Measurements from ENCODE around the gene C10orf120.
A peak's percentile ranks its signal among the peaks of the same experiment; 100 is the strongest.

The C10orf120 gene

DNA sequence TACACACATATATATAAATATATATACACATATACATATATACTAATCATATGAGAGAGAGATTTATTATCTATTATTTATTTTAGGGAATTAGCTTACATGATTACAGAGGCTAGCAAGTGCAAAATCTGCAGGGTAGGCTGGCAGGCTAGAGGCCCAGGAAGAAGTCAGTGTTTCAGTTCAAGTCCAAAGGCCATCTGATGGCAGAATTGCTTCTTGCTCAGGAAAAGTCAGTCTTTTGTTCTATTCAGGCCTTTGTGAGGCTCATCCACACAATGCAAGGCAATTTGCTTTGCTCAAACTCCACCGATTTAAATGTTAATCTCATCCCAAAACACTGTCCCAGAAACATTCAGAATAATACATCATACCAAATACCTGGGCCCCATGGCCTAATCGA lies 2.6 kb upstream of the C10orf120 start:
- no peak for DNase-seq

DNA sequence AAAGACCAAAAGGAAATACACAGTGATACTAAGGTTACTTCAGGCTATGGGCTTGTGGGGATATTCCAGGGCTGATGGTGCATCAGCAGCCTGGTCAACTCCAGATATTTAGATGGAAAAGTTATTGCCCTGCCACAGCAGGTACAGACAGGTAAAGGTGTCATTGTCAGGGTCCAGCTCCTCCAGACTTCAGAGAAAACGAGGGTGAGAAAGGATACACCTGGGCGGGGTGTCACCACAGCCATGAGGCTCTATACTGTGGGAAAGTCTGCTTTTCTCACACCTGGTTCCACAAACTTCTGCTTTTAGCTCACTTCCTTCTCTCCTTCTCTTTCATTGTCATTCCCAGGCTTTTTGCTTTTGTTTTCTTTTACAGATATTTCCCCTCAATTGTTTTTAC lies 2.0 kb upstream of the C10orf120 start:
- no peak for DNase-seq

DNA sequence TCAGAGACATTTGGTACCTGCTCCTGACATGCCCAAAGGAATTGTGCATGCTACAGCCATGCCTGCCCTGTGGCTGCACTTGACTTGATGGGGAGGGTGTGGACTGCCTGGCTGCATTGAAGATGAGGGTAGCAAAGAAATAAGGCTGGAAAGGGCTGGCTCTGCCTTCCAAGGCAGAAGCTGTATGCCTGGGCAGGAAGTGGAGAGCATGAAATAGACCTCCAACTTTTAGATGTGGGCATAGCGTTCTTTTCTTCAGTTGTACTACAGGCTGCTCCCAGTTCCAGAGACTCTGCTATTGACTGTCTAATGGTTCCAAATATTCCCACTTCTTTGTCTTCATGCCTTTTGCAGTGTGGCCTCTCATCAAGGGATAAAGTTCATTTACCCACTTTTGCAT lies 3.0 kb downstream of the C10orf120 start:
- no peak for DNase-seq

DNA sequence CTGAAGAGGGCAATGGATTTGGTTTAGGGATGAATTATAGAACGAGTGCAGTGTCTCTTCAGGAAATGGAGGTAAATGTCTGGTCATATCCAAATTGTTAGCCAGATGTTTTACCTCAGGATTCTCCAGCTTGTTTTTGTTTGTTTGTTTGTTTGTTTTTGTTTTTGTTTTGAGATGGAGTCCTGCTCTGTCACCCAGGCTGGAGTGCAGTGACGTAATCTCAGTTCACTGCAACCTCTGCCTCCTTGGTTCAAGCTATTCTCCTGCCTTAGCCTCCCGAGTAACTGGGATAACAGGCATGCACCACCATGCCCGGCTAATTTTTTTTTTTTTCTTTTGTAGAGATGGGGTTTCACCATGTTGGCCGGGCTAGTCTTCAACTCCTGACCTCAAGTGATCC lies 6.9 kb downstream of the C10orf120 start:
- no peak for DNase-seq

- DNase-seq, result no peak
Measured at GRCh38 chr10:122689146-122689820, 10.4 kb downstream of the C10orf120 start.

- no peak for DNase-seq
Measured at GRCh38 chr10:122688293-122688989, 11.2 kb downstream of the C10orf120 start.

DNA sequence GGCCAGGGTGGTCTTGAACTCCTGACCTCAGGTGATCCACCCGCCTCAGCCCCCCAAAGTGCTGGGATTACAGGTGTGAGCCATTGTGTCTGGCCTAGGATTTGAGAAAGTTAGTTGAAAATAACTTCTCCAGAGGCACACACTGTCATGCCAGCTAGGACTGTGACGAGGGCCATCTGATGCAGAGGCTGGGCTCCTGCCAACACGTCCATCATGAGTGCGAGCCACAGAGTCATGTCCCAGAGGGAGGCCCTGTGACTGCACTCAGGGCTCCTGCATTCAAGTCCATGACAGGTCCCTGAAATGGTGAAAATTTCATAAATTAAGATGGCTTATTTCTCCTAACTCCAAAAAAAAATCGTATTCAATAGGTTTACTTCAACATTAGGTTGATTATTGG lies 17.1 kb downstream of the C10orf120 start:
- no peak for DNase-seq

- no peak for DNase-seq
Measured at GRCh38 chr10:122678266-122678665, 21.4 kb downstream of the C10orf120 start.

DNA sequence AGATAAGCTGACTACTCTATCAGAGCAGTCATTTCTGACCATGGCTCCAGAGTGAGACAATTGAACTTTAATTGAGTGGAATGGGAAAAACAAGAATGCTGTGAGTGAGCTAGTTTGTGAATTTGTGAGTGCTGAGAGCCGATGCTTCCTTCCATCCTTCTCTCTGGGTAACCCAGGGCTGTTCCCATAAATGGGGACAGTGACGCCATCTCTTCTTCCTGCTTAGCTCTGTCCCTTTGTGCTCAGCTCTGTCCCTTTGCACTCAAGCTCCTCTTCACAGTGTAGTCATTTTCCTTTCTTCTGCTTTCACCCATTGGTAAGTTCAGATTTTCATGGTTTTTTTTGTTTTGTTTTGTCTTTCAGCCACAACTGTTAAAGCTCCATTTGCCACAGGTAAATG lies 24.4 kb downstream of the C10orf120 start:
- DNase-seq, result no peak

DNA sequence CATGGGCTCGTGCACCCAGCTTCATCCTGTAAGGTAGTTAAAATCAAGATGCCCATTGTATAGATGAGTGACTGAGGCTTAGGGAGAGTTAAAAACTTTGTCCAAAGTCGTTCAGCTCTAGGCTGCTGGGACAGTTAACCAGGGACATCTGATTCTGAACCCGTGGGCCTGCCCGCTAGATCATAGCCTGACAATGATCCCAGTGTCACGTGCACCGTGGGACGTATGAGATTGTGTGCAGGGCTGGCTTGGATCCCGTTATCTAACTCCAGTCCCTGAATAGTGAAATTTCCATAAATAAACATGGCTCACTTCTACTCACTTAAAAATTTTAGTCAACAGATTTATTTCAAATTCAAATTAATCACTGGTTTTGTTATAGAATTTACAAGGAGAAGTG lies 24.9 kb downstream of the C10orf120 start:
- DNase-seq, result no peak

DNA sequence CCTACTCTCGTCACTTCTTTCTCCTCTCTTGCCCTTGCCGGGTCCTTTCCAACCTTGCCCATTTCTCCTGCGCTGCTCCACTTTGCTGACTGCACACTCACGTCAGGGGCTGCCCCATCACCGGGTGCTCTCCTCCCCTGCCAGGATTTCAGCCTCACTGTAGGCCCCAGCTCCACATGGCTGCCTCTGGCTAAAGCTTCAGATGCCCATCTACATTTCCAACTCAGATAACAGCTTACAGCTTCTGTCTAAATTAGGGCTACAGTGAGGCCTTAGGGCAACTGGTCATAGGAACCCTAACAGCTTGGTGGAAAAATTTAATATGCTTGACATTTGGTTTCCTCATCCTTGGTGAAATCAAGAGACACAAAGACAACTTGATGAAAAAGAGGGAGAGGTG lies 25.9 kb downstream of the C10orf120 start:
- no peak for DNase-seq

GRCh38 chr10:122673269-122673668 lies 26.4 kb downstream of the C10orf120 start:
- DNase-seq, result no peak

DNA sequence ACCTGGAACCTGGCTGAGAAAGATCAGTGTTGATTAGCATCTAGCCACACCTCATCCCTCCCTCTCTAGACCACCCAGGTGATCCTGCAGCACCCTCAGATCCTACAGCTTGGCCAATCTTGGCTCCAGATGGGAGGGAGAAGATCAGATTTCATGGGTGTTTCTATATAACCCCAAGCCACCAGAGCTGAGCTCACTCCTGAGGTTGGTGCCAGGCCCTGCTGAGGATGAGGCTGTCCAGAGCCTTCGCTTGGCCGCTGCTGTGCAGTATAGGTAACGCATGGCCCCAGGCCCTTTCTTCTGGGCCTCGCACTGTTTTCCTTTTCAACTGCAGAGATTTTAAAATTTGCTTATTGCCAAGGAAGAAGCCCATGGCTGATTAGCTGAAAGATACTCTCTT lies 27.0 kb downstream of the C10orf120 start:
- no peak for DNase-seq

DNA sequence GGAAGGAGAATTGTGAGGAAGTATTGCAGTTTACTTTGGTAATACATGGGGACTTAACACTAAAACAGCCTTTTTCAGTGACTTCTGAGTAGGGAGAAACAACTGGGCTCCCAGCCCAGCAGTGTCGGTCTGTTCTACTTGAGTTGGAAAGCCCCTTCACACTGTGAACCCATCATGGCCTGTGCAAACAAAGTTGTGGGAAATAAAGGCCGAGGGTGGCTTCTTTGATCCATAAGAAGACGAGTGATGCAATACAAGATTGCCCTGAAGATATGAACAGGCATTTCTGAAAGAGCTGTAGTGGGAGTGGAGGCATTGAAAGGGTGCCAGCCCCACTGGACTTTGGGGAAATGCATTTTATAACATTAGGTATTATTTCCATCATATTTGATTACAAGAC lies 28.3 kb downstream of the C10orf120 start:
- DNase-seq, result no peak

GRCh38 chr10:122669842-122670241 lies 29.8 kb downstream of the C10orf120 start:
- no peak for DNase-seq

DNA sequence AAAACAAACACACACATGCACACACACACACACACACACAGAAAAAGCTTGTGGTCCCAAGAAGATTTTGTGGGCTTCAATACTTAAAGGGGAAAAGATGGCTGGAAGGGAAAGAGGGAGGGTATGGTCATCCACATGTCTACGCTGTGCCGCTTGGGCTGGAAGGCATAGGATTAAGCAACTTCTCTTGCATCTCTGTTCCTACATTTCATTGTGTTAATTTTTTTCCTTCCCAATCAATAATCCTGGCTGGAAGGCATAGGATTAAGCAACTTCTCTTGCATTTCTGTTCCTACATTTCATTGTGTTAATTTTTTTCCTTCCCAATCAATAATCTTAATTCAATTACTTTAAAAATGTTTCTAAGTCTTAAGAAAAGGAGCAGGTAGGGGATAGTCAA lies 30.6 kb downstream of the C10orf120 start:
- no peak for DNase-seq

GRCh38 chr10:122665946-122666345 lies 33.7 kb downstream of the C10orf120 start:
- DNase-seq, result peak; percentile 19

DNA sequence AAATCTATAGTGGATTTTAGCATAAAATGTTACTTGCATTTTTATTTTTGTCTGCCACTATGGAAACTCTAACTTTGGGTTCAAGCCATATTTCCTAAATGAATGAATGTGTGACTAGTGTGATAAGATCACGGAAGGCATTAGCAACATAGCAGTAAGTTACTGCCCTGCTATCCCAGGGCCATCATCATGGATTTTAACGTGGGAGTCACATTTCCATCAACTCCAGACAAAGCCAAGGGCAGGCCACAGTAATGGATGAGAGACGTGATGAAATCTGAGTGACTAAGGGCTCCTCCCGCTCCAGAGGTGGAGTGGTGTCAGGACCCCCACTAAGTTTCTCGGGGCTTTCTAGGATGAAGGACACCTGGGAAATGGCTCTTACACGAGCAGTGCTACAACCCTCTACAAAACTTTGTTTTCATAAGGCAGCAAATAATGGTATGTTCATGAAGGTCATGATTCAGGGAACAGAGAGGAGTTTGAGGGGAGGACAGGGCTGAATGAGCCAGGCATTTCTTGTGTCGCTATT lies 34.3 kb downstream of the C10orf120 start:
- peak; percentile 2 for DNase-seq

GRCh38 chr10:122664501-122664900 lies 35.1 kb downstream of the C10orf120 start:
- DNase-seq, result peak; percentile 41

GRCh38 chr10:122663516-122664130 lies 36.0 kb downstream of the C10orf120 start:
- peak; percentile 9 for DNase-seq

DNA sequence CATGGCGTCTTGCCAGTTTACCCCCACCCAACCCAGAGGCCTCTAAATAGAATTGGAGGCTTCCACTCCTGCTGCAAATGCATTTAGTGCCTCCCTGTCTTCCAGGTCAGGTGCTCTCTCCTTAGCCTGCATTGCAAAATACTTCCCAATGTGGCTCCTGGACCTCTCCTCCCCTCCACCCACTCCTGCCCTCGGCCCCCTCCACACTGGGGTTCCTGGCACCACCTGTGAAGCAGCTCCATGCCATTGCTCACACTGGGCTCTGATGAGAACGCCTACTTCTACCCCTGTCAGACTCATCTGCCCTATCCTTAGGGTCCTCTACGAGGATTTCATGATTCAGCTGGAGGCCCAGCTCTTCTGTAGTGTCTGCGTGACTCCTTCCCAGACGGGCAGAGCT lies 37.4 kb downstream of the C10orf120 start:
- DNase-seq, result peak; percentile 54

- DNase-seq, result peak; percentile 39
Measured at GRCh38 chr10:122660696-122661095, 39.0 kb downstream of the C10orf120 start.

GRCh38 chr10:122659651-122660050 lies 40.0 kb downstream of the C10orf120 start:
- DNase-seq, result peak; percentile 10

GRCh38 chr10:122659126-122659525 lies 40.5 kb downstream of the C10orf120 start:
- DNase-seq, result peak; percentile 14

All from activated effector memory CD4-positive, alpha-beta T cell treated with anti-CD3 and anti-CD28 coated beads, Interleukin-2, amount 50 U/mL, for 16 hours (primary cell).